ENCODE measurements around the gene SH3RF1.

GRCh38 chr4:169158046-169158445, 112.7 kb downstream of the SH3RF1 start:
- TF ChIP-seq CTCF (IDR thresholded peaks at IDR 0.05) = no peak
- no peak for TF ChIP-seq POLR2A (IDR thresholded peaks at IDR 0.05)
